ENCODE results near the gene NUDT14. TPM values are rescaled to one million over a fixed set of nuclear protein-coding genes. Genes with fewer than 3 reads are reported as not detected.

Gene NUDT14
- total and polyA plus RNA-seq, 2 donors from 2014 or later, result 48.6 to 59.1 TPM

- no peaks in the 10 kb centered on the region for H3K9me3 ChIP-seq (ENCODE audit: control insufficient read depth in 2 of 3, insufficient read depth in 1 of 3, low read length in 3 of 3)
- TF ChIP-seq CTCF (IDR thresholded peaks at IDR 0.05; ENCODE audit: borderline replicate concordance, extremely low read depth, insufficient read depth), result no peak
- FAIRE-seq (no peak), DNase-seq (peak in 2 of 5 donors; percentile 58 to 69)
- no peaks in the 10 kb centered on the region for H3K27me3 ChIP-seq (ENCODE audit: control insufficient read depth, insufficient read depth, low read length)
- H3K4me3 ChIP-seq (ENCODE audit: low read length in 3 of 3), result no peak overlapping the region
- peaks cover 0 to 16% (median 0%) of the 10 kb centered on the region in 3 donors for H3K4me1 ChIP-seq (ENCODE audit: control insufficient read depth in 2 of 3, insufficient read depth in 2 of 3, low read depth in 1 of 3, low read length in 3 of 3)
- peak overlapping the region; percentile 22 to 53 for H3K27ac ChIP-seq (ENCODE audit: low read depth in 2 of 2, low read length in 2 of 2)
- intact Hi-C loops (cut with DNase I), result no loop called here
- H3K9ac ChIP-seq (ENCODE audit: low read length in 3 of 3), result no peak overlapping the region
- H3K36me3 ChIP-seq (ENCODE audit: control insufficient read depth in 2 of 3, insufficient read depth in 3 of 3, low read length in 3 of 3), result no peaks in the 10 kb centered on the region
These were observed 16.1 kb upstream of the NUDT14 start for GRCh38 chr14:105197211-105197641.

GRCh38 chr14:105196265-105196960, 15.3 kb upstream of the NUDT14 start:
- no peaks in the 10 kb centered on the region for H3K27me3 ChIP-seq (ENCODE audit: control insufficient read depth, insufficient read depth, low read length)
- H3K36me3 ChIP-seq (ENCODE audit: control insufficient read depth in 2 of 3, insufficient read depth in 3 of 3, low read length in 3 of 3), result no peaks in the 10 kb centered on the region
- FAIRE-seq (no peak), DNase-seq (peak in 4 of 5 donors; percentile 58 to 80 (median 70))
- no peaks in the 10 kb centered on the region for H3K9me3 ChIP-seq (ENCODE audit: control insufficient read depth in 2 of 3, insufficient read depth in 1 of 3, low read length in 3 of 3)
- no peak overlapping the region for H3K9ac ChIP-seq (ENCODE audit: low read length in 3 of 3)
- no peak overlapping the region for H3K4me3 ChIP-seq (ENCODE audit: low read length in 3 of 3)
- H3K4me1 ChIP-seq (ENCODE audit: control insufficient read depth in 2 of 3, insufficient read depth in 2 of 3, low read depth in 1 of 3, low read length in 3 of 3), result peaks cover 0 to 16% (median 0%) of the 10 kb centered on the region in 3 donors
- TF ChIP-seq CTCF (IDR thresholded peaks at IDR 0.05; ENCODE audit: borderline replicate concordance, extremely low read depth, insufficient read depth), result no peak
- intact Hi-C loops (cut with DNase I), result no loop called here
- peak overlapping the region; percentile 51 to 53 for H3K27ac ChIP-seq (ENCODE audit: low read depth in 2 of 2, low read length in 2 of 2)

- no peak for TF ChIP-seq CTCF (IDR thresholded peaks at IDR 0.05; ENCODE audit: borderline replicate concordance, extremely low read depth, insufficient read depth)
- DNase-seq (peak in 2 of 5 donors; percentile 53 to 72), FAIRE-seq (no peak)
- H3K9ac ChIP-seq (ENCODE audit: low read length in 3 of 3), result no peak overlapping the region
- intact Hi-C loops (cut with DNase I), result no loop called here
- H3K36me3 ChIP-seq (ENCODE audit: control insufficient read depth in 2 of 3, insufficient read depth in 3 of 3, low read length in 3 of 3), result no peaks in the 10 kb centered on the region
- no peak overlapping the region for H3K4me3 ChIP-seq (ENCODE audit: low read length in 3 of 3)
- H3K27ac ChIP-seq (ENCODE audit: low read depth in 2 of 2, low read length in 2 of 2), result peak overlapping the region; percentile 37 to 51
- H3K9me3 ChIP-seq (ENCODE audit: control insufficient read depth in 2 of 3, insufficient read depth in 1 of 3, low read length in 3 of 3), result no peaks in the 10 kb centered on the region
- H3K4me1 ChIP-seq (ENCODE audit: control insufficient read depth in 2 of 3, insufficient read depth in 2 of 3, low read depth in 1 of 3, low read length in 3 of 3), result peaks cover 0 to 16% (median 0%) of the 10 kb centered on the region in 3 donors
- no peaks in the 10 kb centered on the region for H3K27me3 ChIP-seq (ENCODE audit: control insufficient read depth, insufficient read depth, low read length)
These were observed 14.6 kb upstream of the NUDT14 start for GRCh38 chr14:105195522-105196264.

Measured in kidney (tissue), 14 donors.